WTC11 (cell line): Measurements from ENCODE around the gene KHDC4. TPM values are rescaled to one million over a fixed set of nuclear protein-coding genes. Genes with fewer than 3 reads are reported as not detected.
A peak's percentile ranks its signal among the peaks of the same experiment; 100 is the strongest.

Source experiments
- ATAC-seq: fragments of 200-7000 bp; cut with Tn5 transposase; 2 replicates; pipeline ENCODE4 v1.10.0; 2021; ENCODE audit warnings: mild to moderate bottlenecking, moderate library complexity
- CTCF ChIA-PET: fragments of 300-600 bp; sonication (Branson Sonifier 250); formaldehyde crosslinking; loops from one replicate; lab custom pipeline; 2021; ENCODE audit warnings: antibody characterized with exemption; lab: Charles Lee
- POLR2A ChIA-PET: fragments of 350-600 bp; sonication (Branson Sonifier 250); formaldehyde crosslinking; loops from one replicate; lab custom pipeline; 2021; ENCODE audit warnings: antibody characterized with exemption; lab: Charles Lee
- DNase-seq: peaks from one replicate; pipeline ENCODE4 v3.0.0; 2021; ENCODE audit warnings: low spot score
- H3K27ac Mint-ChIP-seq: 2 replicates; pipeline ENCODE4 v1.8.0; 2021; ENCODE audit warnings: mixed read lengths
- H3K27me3 Mint-ChIP-seq: 2 replicates; pipeline ENCODE4 v1.8.0; 2021; ENCODE audit warnings: low read depth, mild to moderate bottlenecking, moderate library complexity, mixed read lengths
- H3K36me3 Mint-ChIP-seq: 2 replicates; pipeline ENCODE4 v1.8.0; 2021; ENCODE audit warnings: mixed read lengths
- H3K4me1 Mint-ChIP-seq: 2 replicates; pipeline ENCODE4 v1.8.0; 2022; ENCODE audit warnings: mixed read lengths
- H3K4me3 Mint-ChIP-seq: 2 replicates; pipeline ENCODE4 v1.8.0; 2021; ENCODE audit warnings: mild to moderate bottlenecking, moderate library complexity, mixed read lengths
- H3K9me3 Mint-ChIP-seq: 2 replicates; pipeline ENCODE4 v1.8.0; 2021; ENCODE audit warnings: mixed read lengths
- ARID4B ChIP-seq: sonication (generic); formaldehyde crosslinking; IDR thresholded peaks from 2 replicates; pipeline ENCODE4 v1.8.0; 2023; ENCODE audit warnings: missing genetic modification reagents, mild to moderate bottlenecking, borderline replicate concordance
- ATF3 ChIP-seq: sonication (generic); formaldehyde crosslinking; conservative IDR thresholded peaks from 2 replicates; pipeline ENCODE4 v1.8.1; 2022; ENCODE audit warnings: mild to moderate bottlenecking, missing genetic modification reagents
- CDX4 ChIP-seq: fragments of 250-450 bp; sonication (Bioruptor Pico); IDR thresholded peaks from 2 replicates; pipeline ENCODE4 v1.9.0; 2021; ENCODE audit warnings: moderate library complexity, mild to moderate bottlenecking, inconsistent platforms, borderline replicate concordance
- CREM ChIP-seq: sonication (generic); formaldehyde crosslinking; IDR thresholded peaks from 2 replicates; pipeline ENCODE4 v1.8.1; 2022; ENCODE audit warnings: mild to moderate bottlenecking, missing genetic modification reagents, moderate library complexity
- E2F5 ChIP-seq: sonication (generic); formaldehyde crosslinking; IDR thresholded peaks from 2 replicates; pipeline ENCODE4 v1.8.1; 2022; ENCODE audit warnings: mild to moderate bottlenecking, moderate library complexity, missing genetic modification reagents
- EMX1 ChIP-seq: fragments of 250-450 bp; sonication (Bioruptor Pico); IDR thresholded peaks from 2 replicates; pipeline ENCODE4 v1.8.0; 2021; ENCODE audit warnings: mild to moderate bottlenecking
- GABPB1 ChIP-seq: sonication (generic); formaldehyde crosslinking; IDR thresholded peaks from 2 replicates; pipeline ENCODE4 v1.8.1; 2023; ENCODE audit warnings: mild to moderate bottlenecking, missing genetic modification reagents
- HMGA2 ChIP-seq: fragments of 250-450 bp; sonication (Bioruptor Pico); IDR thresholded peaks from 2 replicates; pipeline ENCODE4 v1.4.0; 2021; ENCODE audit warnings: mild to moderate bottlenecking, moderate library complexity
- RELA ChIP-seq: sonication (generic); formaldehyde crosslinking; IDR thresholded peaks from 2 replicates; pipeline ENCODE4 v1.8.1; 2022; ENCODE audit warnings: missing genetic modification reagents, mild to moderate bottlenecking, borderline replicate concordance
- TEAD1 ChIP-seq: sonication (generic); formaldehyde crosslinking; IDR thresholded peaks from 2 replicates; pipeline ENCODE4 v1.8.0; 2022; ENCODE audit warnings: mild to moderate bottlenecking, missing genetic modification reagents
- TP53 ChIP-seq: sonication (generic); formaldehyde crosslinking; IDR thresholded peaks from 2 replicates; pipeline ENCODE4 v1.8.1; 2023; ENCODE audit warnings: mild to moderate bottlenecking, missing genetic modification reagents
- USF2 ChIP-seq: sonication (generic); formaldehyde crosslinking; IDR thresholded peaks from 2 replicates; pipeline ENCODE4 v1.8.1; 2023; ENCODE audit warnings: mild to moderate bottlenecking, missing genetic modification reagents, moderate library complexity
- ZMAT4 ChIP-seq: fragments of 250-450 bp; sonication (Bioruptor Pico); IDR thresholded peaks from 2 replicates; pipeline ENCODE4 v1.9.0; 2021; ENCODE audit warnings: mild to moderate bottlenecking
- ZNF121 ChIP-seq: sonication (generic); formaldehyde crosslinking; IDR thresholded peaks from 2 replicates; pipeline ENCODE4 v1.8.0; 2023; ENCODE audit warnings: missing genetic modification reagents
- ZNF317 ChIP-seq: sonication (generic); formaldehyde crosslinking; IDR thresholded peaks from 2 replicates; pipeline ENCODE4 v1.8.1; 2023; ENCODE audit warnings: low read depth, mild to moderate bottlenecking, moderate library complexity, missing genetic modification reagents, borderline replicate concordance
- ZNF416 ChIP-seq: fragments of 250-450 bp; sonication (Bioruptor Pico); IDR thresholded peaks from 2 replicates; pipeline ENCODE4 v1.9.0; 2021; ENCODE audit warnings: mild to moderate bottlenecking, inconsistent platforms
- ZNF512 ChIP-seq: sonication (generic); formaldehyde crosslinking; IDR thresholded peaks from 2 replicates; pipeline ENCODE4 v1.8.1; 2022; ENCODE audit warnings: missing genetic modification reagents, borderline replicate concordance
- ZNF671 ChIP-seq: fragments of 250-450 bp; sonication (Bioruptor Pico); IDR thresholded peaks from 2 replicates; pipeline ENCODE4 v1.8.0; 2021; ENCODE audit warnings: mild to moderate bottlenecking
- total RNA-seq: library from RNA; stranded (reverse); gene quantifications from 3 replicates; pipeline ENCODE4 v1.2.3, GENCODE V29; 2021

The KHDC4 gene
- total RNA-seq, 1 experiment from 2014 or later, result 64.4 TPM

GRCh38 chr1:155893389-155894142 is 40.6 kb downstream of the KHDC4 start:
- H3K27ac Mint-ChIP-seq, result peak overlapping the region; percentile 0
- CTCF ChIA-PET, result no interaction called here

GRCh38 chr1:155892796-155893195 is 41.4 kb downstream of the KHDC4 start:
- Mint-ChIP-seq H3K4me3 (no peak overlapping the region), H3K9me3 (no peaks in the 10 kb centered on the region), H3K27me3 (no peaks in the 10 kb centered on the region), H3K27ac (no peak overlapping the region), H3K4me1 (no peaks in the 10 kb centered on the region), H3K36me3 (peaks cover 10% of the 10 kb centered on the region)
- no peak for TF ChIP-seq TEAD1
- no peak for TF ChIP-seq TP53 (CRISPR knock-in tag)
- TF ChIP-seq ZNF512 (CRISPR knock-in tag), result no peak
- TF ChIP-seq ATF3, result no peak
- TF ChIP-seq ZNF671 (CRISPR knock-in tag), result no peak
- no peak for TF ChIP-seq ZNF317 (CRISPR knock-in tag)
- no peak for TF ChIP-seq EMX1 (CRISPR knock-in tag)
- no peak for TF ChIP-seq ZNF416 (CRISPR knock-in tag)
- no peak for TF ChIP-seq E2F5 (CRISPR knock-in tag)
- no peak for TF ChIP-seq CREM (CRISPR knock-in tag)
- no peak for TF ChIP-seq HMGA2 (CRISPR knock-in tag)
- POLR2A ChIA-PET, result no interaction called here
- CTCF ChIA-PET, result no interaction called here
- DNase-seq (no peak), ATAC-seq (no peak)

More at GRCh38 chr1:155893389-155894142, 40.6 kb downstream of the KHDC4 start:
- POLR2A ChIA-PET, result interaction anchor here (0.6 kb wide), 1 partner anchor 27 kb away, joined by 9 read pairs; no protein-coding TSS in a partner anchor
- DNase-seq (no peak), ATAC-seq (no peak)
- H3K9me3 Mint-ChIP-seq, result no peaks in the 10 kb centered on the region
- peak; percentile 41; the same call in 1 of the 2 replicates for TF ChIP-seq GABPB1 (CRISPR knock-in tag)
- no peak for TF ChIP-seq CREM (CRISPR knock-in tag)
- H3K4me1 Mint-ChIP-seq, result no peaks in the 10 kb centered on the region
- H3K36me3 Mint-ChIP-seq, result peaks cover 12% of the 10 kb centered on the region
- H3K4me3 Mint-ChIP-seq, result no peak overlapping the region
- H3K27me3 Mint-ChIP-seq, result no peaks in the 10 kb centered on the region

GRCh38 chr1:155890251-155890650 is 44.0 kb downstream of the KHDC4 start:
- Mint-ChIP-seq H3K4me1 (no peaks in the 10 kb centered on the region), H3K9me3 (no peaks in the 10 kb centered on the region), H3K27me3 (no peaks in the 10 kb centered on the region), H3K36me3 (no peaks in the 10 kb centered on the region), H3K27ac (no peak overlapping the region), H3K4me3 (no peak overlapping the region)
- CTCF ChIA-PET, result no interaction called here
- DNase-seq, result no peak
- TF ChIP-seq CDX4 (no peak), ZMAT4 (CRISPR knock-in tag) (no peak), RELA (CRISPR knock-in tag) (no peak), ARID4B (no peak), USF2 (no peak), ZNF121 (no peak)
- POLR2A ChIA-PET, result no interaction called here
- no peak for ATAC-seq
